Measurements from ENCODE around the gene SKAP1.

GRCh38 chr17:48438516-48439061 is 8.6 kb upstream of the SKAP1 start:
- no peak for TF ChIP-seq EZH2phosphoT487 (IDR thresholded peaks at IDR 0.05; ENCODE audit: low read length)
- TF ChIP-seq, protein P1, sequence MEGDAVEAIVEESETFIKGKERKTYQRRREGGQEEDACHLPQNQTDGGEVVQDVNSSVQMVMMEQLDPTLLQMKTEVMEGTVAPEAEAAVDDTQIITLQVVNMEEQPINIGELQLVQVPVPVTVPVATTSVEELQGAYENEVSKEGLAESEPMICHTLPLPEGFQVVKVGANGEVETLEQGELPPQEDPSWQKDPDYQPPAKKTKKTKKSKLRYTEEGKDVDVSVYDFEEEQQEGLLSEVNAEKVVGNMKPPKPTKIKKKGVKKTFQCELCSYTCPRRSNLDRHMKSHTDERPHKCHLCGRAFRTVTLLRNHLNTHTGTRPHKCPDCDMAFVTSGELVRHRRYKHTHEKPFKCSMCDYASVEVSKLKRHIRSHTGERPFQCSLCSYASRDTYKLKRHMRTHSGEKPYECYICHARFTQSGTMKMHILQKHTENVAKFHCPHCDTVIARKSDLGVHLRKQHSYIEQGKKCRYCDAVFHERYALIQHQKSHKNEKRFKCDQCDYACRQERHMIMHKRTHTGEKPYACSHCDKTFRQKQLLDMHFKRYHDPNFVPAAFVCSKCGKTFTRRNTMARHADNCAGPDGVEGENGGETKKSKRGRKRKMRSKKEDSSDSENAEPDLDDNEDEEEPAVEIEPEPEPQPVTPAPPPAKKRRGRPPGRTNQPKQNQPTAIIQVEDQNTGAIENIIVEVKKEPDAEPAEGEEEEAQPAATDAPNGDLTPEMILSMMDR (IDR thresholded peaks at IDR 0.05; ENCODE audit: low read length), result no peak
- TF ChIP-seq EZH2 (optimal IDR thresholded peaks at IDR 0.05; ENCODE audit: low read depth, low read length), result no peak
